Hematopoietic multipotent progenitor cell treated with erythropoietin and hydrocortisone succinate and interleukin-3 and kit ligand, for 4 days (in vitro differentiated cells): Measurements from ENCODE around the gene CDHR4.
"Not testable (repeated sequence)": the region's sequence is repeated elsewhere in the genome, so short reads cannot be mapped to it uniquely, and the experiment has no call there.

Experiments
- DNase-seq: peaks from one replicate; pipeline ENCODE4 v3.0.0-alpha.2; 2015

CDHR4 gene

GRCh38 chr3:49779358-49780079 lies 20.2 kb downstream of the CDHR4 start:
- no peak for DNase-seq

DNA sequence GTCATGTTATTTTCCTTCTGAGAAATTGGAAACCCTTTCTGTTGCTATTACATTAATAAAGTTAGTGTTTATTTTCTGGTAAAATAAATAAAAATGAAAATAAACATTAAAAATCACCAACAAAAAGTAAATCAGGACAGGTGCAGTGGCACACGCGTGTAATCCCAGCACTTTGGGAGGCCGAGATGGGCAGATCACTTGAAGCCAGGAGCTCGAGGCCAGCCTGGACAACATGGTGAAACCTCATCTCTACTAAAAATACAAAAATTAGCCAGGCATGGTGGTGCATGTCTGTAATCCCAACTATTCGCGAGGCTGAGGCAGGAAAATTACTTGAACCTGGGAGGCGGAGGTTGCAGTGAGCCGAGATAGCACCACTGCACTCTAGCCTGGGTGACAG lies 23.6 kb downstream of the CDHR4 start:
- DNase-seq: not testable (repeated sequence)

GRCh38 chr3:49775538-49775937 lies 24.1 kb downstream of the CDHR4 start:
- DNase-seq: no peak

DNA sequence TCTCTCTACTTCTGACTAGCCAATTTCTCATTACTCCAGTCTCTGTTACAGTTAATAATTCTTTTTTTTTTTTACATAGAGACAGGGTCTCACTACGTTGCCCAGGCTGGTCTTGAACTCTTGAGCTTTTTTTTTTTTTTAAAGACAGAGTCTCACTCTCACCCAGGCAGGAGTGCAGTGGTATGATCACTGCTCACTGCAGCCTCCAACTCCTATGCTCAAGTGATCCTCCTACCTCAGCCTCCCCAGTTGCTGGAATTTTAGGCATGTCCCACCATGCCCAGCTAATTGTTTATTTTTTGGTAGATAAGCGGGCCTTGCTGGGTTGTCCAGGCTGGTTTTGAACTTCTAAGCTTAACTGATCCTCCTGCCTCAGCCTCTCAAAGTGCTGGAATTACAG lies 27.0 kb downstream of the CDHR4 start:
- DNase-seq: no peak

GRCh38 chr3:49771340-49771938 lies 28.2 kb downstream of the CDHR4 start:
- no peak for DNase-seq

DNA sequence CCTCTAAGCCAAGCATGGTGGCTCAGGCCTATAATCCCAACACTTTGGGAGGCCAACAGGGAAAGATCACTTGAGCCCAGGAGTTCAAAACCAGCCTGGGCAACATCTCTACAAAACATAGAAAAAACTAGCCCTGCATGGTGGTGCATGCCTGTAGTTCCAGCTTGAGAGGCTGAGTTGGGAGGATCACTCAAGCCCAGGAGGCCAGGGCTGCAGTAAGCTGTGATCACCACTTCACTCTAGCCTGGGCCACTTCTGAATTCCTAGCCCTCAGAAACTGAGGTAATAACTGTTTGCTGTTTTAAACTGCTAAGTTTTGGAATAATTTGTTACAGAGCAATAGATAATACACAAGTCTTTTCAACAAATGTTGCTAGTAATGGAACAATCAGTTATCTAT lies 29.7 kb downstream of the CDHR4 start:
- DNase-seq: no peak

DNA sequence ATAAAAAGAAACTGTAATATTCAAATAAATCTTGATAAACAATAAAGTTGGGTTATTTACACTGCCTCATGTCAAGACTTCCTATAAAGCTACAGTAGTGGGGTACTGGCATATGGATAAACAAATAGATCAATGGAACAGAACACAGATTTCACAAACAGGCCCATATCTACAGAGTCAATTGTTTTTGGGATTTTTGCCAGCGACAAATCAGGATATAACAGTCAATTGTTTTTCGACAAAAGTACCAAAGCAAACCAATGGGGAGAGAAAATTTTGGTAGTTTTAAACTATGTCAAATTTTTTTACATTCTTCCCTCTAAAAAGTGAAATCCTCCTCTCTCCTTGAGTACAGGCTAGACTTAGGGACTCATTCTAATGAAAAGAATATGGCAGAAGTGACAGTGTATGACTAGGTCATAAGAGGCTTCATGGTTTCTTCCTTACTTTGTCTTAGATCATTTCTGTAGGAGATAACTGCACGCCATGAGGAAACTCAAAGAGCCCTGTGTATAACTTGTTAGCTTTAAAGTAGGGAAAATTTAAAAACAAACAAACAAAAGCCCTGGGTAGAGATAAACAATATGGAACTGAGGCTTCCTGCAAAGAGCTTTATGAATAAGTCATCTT lies 30.3 kb downstream of the CDHR4 start:
- no peak for DNase-seq

GRCh38 chr3:49763981-49764380 lies 35.7 kb downstream of the CDHR4 start:
- no peak for DNase-seq

DNA sequence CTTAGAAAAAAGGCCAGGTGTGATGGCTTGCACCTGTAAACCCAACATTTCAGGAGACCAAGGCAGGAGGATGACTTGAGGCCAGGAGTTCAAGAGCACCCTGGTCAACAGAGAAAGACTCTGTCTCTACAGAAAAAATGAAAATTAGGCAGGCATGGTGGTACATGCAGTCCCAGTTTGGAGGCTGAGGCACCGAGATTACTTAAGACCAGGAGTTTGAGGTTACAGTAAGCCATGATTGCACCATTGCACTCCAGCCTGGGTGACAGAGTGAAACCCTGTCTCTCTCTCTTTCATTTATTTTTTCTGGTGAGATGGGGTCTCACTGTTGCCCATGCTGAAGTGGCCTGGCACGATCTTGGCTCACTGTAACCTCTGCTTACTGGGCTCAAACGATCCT lies 38.0 kb downstream of the CDHR4 start:
- DNase-seq: peak; percentile 25

DNA sequence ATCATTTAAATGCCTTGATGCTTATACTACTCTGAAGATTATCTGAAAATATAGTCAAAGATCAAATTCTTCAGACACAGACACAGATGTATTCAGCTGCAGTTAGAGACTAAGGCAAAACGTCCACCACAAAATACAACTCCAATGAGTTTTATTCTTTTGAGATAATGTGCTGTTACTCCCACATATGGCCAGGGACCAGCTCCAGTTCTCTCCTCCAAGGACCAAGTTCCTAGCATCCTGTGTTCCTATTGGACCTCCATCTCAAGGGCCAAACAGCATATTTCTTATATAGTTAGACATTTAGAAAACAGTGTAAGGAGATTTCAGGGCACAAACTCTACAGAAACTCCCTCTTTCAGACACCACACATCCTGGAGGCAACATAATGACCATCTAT lies 40.4 kb downstream of the CDHR4 start:
- no peak for DNase-seq

- DNase-seq: no peak
These were observed 42.5 kb downstream of the CDHR4 start for GRCh38 chr3:49757197-49757596.

- no peak for DNase-seq
These were observed 43.6 kb downstream of the CDHR4 start for GRCh38 chr3:49756036-49756435.

DNA sequence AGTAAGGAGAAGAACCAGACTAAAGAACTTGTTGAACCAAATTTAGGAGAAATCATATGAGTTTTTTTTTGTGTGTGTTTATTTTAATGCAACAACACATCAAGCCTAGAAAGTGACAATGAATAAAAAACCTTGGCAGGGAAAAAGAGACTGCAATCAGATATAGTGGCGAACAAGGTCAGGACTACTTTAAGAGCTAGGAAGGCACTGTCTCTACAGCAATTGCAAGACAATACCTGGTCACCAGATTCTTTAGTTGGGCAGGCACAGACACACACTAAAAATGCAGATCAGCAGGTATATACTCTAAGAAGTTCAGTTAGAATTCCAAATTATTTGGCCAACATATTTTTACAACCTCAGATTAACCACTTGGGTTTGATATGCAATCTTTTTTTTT lies 45.1 kb downstream of the CDHR4 start:
- DNase-seq: no peak

- DNase-seq: no peak
These were observed 48.2 kb downstream of the CDHR4 start for GRCh38 chr3:49751501-49751900.

DNA sequence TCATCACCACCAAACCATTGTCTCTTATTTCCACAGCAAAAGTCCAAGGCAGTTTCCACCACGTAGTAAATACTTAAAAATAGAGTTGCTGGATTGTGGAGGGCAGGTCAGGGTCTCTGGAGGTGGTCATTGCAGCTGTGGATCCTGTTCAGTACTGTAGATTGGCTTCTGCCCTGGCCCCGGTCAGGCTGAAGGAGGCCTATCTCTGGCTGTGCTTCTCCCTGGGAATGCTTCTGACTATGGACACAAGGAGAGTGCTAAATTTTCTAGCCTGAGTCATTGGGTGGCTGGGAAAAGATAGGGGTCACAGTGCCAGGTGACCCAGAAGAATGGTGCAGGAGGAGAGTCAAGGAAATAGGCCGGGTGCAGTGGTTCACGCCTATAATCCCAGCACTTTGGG lies 49.6 kb downstream of the CDHR4 start:
- no peak for DNase-seq

DNA sequence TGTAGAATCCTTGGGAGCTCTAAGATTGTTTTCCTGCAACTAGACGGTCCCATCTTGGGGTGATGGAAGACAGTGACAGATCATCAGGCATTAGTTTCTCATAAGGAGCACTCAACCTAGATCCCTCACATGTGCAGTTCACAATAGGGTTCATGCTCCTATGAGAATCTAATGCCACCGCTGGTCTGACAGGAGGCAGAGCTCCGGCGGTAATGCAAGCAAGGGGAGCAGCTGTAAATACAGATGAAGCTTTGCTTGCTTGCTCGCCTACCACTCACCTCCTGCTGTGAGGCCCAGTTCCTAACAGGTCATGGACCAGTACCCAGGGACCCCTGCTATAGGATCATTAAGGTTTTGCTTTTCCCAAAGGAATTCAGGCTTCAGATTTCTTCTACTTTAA lies 50.8 kb downstream of the CDHR4 start:
- DNase-seq: not testable (repeated sequence)

DNA sequence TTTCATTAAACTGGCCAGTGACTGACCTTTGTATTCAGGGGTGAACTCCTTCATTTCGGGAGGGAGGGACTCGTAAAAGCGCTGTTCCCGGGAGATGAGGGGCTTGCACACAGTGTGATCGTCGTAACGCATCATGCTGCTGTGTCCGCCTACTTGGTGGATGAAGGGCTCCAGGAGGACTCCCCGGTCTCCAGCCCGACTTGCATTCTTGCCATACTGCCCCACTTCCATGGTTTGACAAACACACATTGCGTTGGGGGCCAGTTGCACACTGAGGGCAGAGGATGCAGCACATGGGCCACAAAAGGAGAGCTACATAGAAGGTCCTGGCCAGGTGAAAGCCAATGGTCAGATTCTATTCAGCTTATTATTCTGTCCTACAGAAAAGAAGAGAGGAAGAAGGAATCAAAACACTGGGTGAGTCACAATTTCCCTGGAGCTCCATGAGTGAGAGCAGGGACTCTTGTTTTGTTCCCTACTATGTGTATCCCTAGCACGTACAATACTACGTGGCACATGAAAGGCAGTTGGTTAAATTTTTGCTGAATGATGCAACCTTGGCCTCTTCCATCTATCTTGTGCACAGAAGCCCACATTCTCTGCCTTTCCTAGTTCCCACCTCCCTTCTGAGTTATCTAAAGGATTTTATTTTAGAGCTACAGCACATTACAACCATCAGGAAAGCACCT lies 51.7 kb downstream of the CDHR4 start:
- no peak for DNase-seq

GRCh38 chr3:49745986-49746385 lies 53.7 kb downstream of the CDHR4 start:
- no peak for DNase-seq
